Duodenal mucosa (tissue), 2 donors: ENCODE measurements around the gene CAPS2.

Source experiments
- H3K27ac ChIP-seq: one replicate; pipeline ENCODE4 v1.7.0; 2013; ENCODE audit warnings: low read depth, low read length
- H3K27me3 ChIP-seq, 2 donors: one replicate each; pipeline ENCODE4 v1.7.0; 2013; ENCODE audit warnings: low read length in 2 of 2, control low read depth in 1 of 2; ENCODE audit not compliant: insufficient read depth in 2 of 2, control insufficient read depth in 1 of 2
- H3K36me3 ChIP-seq, 2 donors: one replicate each; pipeline ENCODE4 v1.7.0; 2013; ENCODE audit warnings: low read length in 2 of 2, control low read depth in 1 of 2; ENCODE audit not compliant: insufficient read depth in 2 of 2, control insufficient read depth in 1 of 2
- H3K4me1 ChIP-seq, 2 donors: one replicate each; pipeline ENCODE4 v1.7.0; 2013; ENCODE audit warnings: low read length in 2 of 2, control low read depth in 1 of 2; ENCODE audit not compliant: insufficient read depth in 2 of 2, control insufficient read depth in 1 of 2
- H3K4me3 ChIP-seq, 2 donors: one replicate each; pipeline ENCODE4 v1.7.0; 2013; ENCODE audit warnings: low read length in 2 of 2, low read depth in 1 of 2
- H3K9ac ChIP-seq, 2 donors: one replicate each; pipeline ENCODE4 v1.7.0; 2013; ENCODE audit warnings: low read length in 2 of 2, low read depth in 1 of 2
- H3K9me3 ChIP-seq, 2 donors: one replicate each; pipeline ENCODE4 v1.7.0; 2013; ENCODE audit warnings: low read length in 2 of 2, control low read depth in 1 of 2; ENCODE audit not compliant: control insufficient read depth in 1 of 2

The CAPS2 gene

GRCh38 chr12:75271576-75271975, 58.5 kb downstream of the CAPS2 start:
- H3K4me3 ChIP-seq: no peak overlapping the region
- no peaks in the 10 kb centered on the region for H3K4me1 ChIP-seq
- H3K36me3 ChIP-seq: no peaks in the 10 kb centered on the region
- no peak overlapping the region for H3K9ac ChIP-seq
- no peak overlapping the region for H3K27ac ChIP-seq
- no peaks in the 10 kb centered on the region for H3K9me3 ChIP-seq
- H3K27me3 ChIP-seq: no peaks in the 10 kb centered on the region

- no peak overlapping the region for H3K9ac ChIP-seq
- H3K27ac ChIP-seq: no peak overlapping the region
- H3K4me3 ChIP-seq: no peak overlapping the region
- no peaks in the 10 kb centered on the region for H3K9me3 ChIP-seq
- H3K27me3 ChIP-seq: no peaks in the 10 kb centered on the region
- H3K4me1 ChIP-seq: no peaks in the 10 kb centered on the region
- H3K36me3 ChIP-seq: no peaks in the 10 kb centered on the region
Measured at GRCh38 chr12:75270157-75270556, 60.0 kb downstream of the CAPS2 start.

GRCh38 chr12:75269209-75269608, 60.9 kb downstream of the CAPS2 start:
- no peaks in the 10 kb centered on the region for H3K9me3 ChIP-seq
- H3K36me3 ChIP-seq: no peaks in the 10 kb centered on the region
- H3K9ac ChIP-seq: no peak overlapping the region
- no peaks in the 10 kb centered on the region for H3K27me3 ChIP-seq
- H3K4me1 ChIP-seq: no peaks in the 10 kb centered on the region
- no peak overlapping the region for H3K27ac ChIP-seq
- no peak overlapping the region for H3K4me3 ChIP-seq

- Histone ChIP-seq H3K9me3 (no peaks in the 10 kb centered on the region), H3K27me3 (no peaks in the 10 kb centered on the region), H3K4me1 (no peaks in the 10 kb centered on the region), H3K36me3 (no peaks in the 10 kb centered on the region), H3K9ac (no peak overlapping the region), H3K4me3 (no peak overlapping the region), H3K27ac (no peak overlapping the region)
Measured at GRCh38 chr12:75260316-75260715, 69.8 kb downstream of the CAPS2 start.

- Histone ChIP-seq H3K9ac (no peak overlapping the region), H3K27me3 (no peaks in the 10 kb centered on the region), H3K4me3 (no peak overlapping the region), H3K36me3 (no peaks in the 10 kb centered on the region), H3K4me1 (no peaks in the 10 kb centered on the region), H3K27ac (no peak overlapping the region), H3K9me3 (no peaks in the 10 kb centered on the region)
Measured at GRCh38 chr12:75259143-75259542, 71.0 kb downstream of the CAPS2 start.

GRCh38 chr12:75257510-75257909, 72.6 kb downstream of the CAPS2 start:
- Histone ChIP-seq H3K4me1 (no peaks in the 10 kb centered on the region), H3K9ac (no peak overlapping the region), H3K27ac (no peak overlapping the region), H3K36me3 (no peaks in the 10 kb centered on the region), H3K4me3 (no peak overlapping the region), H3K9me3 (no peaks in the 10 kb centered on the region), H3K27me3 (no peaks in the 10 kb centered on the region)

- Histone ChIP-seq H3K9me3 (no peaks in the 10 kb centered on the region), H3K27me3 (no peaks in the 10 kb centered on the region), H3K4me1 (no peaks in the 10 kb centered on the region), H3K27ac (no peak overlapping the region), H3K9ac (no peak overlapping the region), H3K36me3 (no peaks in the 10 kb centered on the region), H3K4me3 (no peak overlapping the region)
Measured at GRCh38 chr12:75245108-75245507, 85.0 kb downstream of the CAPS2 start.

- H3K27ac ChIP-seq: no peak overlapping the region
- no peak overlapping the region for H3K4me3 ChIP-seq
- no peaks in the 10 kb centered on the region for H3K36me3 ChIP-seq
- no peak overlapping the region for H3K9ac ChIP-seq
- no peaks in the 10 kb centered on the region for H3K4me1 ChIP-seq
- no peaks in the 10 kb centered on the region for H3K27me3 ChIP-seq
- H3K9me3 ChIP-seq: no peaks in the 10 kb centered on the region
Measured at GRCh38 chr12:75239987-75240386, 90.1 kb downstream of the CAPS2 start.

GRCh38 chr12:75236206-75236605, 93.9 kb downstream of the CAPS2 start:
- Histone ChIP-seq H3K27ac (no peak overlapping the region), H3K27me3 (no peaks in the 10 kb centered on the region), H3K9ac (no peak overlapping the region), H3K4me1 (no peaks in the 10 kb centered on the region), H3K36me3 (no peaks in the 10 kb centered on the region), H3K4me3 (no peak overlapping the region), H3K9me3 (no peaks in the 10 kb centered on the region)

GRCh38 chr12:75227132-75227531, 103.0 kb downstream of the CAPS2 start:
- H3K36me3 ChIP-seq: no peaks in the 10 kb centered on the region
- no peaks in the 10 kb centered on the region for H3K4me1 ChIP-seq
- no peak overlapping the region for H3K9ac ChIP-seq
- H3K4me3 ChIP-seq: no peak overlapping the region
- no peaks in the 10 kb centered on the region for H3K27me3 ChIP-seq
- H3K9me3 ChIP-seq: no peaks in the 10 kb centered on the region
- no peak overlapping the region for H3K27ac ChIP-seq
